Measurements from ENCODE around the gene PDE6A.

PDE6A gene

GRCh38 chr5:149903404-149903803, 41.2 kb downstream of the PDE6A start:
- H3K4me3 ChIP-seq = no peak overlapping the region

DNA sequence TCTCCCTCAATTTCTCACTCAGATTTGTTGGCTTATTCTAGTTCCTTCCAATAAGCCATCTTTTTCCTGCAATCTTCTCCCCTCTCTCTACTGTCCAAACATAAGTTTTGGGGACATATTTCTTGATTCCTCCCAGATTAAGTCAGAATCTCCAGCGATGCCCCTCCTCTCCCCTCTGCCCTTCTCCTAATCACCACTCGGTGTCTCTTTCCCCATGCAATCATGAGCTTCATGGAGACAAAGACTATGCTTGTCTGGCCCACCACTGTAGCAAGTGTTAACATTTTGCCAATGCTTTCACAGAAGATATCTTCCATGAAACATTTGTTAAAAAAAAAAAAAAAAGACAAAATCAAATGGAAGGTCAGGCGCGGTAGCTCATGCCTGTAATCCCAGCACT, 42.4 kb downstream of the PDE6A start:
- no peak for DNase-seq (ENCODE audit: low spot score)
- Histone ChIP-seq H3K4me3 (no peak overlapping the region), H3K27ac (no peak overlapping the region)
- TF ChIP-seq, protein P1, sequence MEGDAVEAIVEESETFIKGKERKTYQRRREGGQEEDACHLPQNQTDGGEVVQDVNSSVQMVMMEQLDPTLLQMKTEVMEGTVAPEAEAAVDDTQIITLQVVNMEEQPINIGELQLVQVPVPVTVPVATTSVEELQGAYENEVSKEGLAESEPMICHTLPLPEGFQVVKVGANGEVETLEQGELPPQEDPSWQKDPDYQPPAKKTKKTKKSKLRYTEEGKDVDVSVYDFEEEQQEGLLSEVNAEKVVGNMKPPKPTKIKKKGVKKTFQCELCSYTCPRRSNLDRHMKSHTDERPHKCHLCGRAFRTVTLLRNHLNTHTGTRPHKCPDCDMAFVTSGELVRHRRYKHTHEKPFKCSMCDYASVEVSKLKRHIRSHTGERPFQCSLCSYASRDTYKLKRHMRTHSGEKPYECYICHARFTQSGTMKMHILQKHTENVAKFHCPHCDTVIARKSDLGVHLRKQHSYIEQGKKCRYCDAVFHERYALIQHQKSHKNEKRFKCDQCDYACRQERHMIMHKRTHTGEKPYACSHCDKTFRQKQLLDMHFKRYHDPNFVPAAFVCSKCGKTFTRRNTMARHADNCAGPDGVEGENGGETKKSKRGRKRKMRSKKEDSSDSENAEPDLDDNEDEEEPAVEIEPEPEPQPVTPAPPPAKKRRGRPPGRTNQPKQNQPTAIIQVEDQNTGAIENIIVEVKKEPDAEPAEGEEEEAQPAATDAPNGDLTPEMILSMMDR (IDR thresholded peaks at IDR 0.05) = no peak

More at GRCh38 chr5:149903404-149903803, 41.2 kb downstream of the PDE6A start:
- H3K27ac ChIP-seq = no peak overlapping the region
- TF ChIP-seq, protein P1 (IDR thresholded peaks at IDR 0.05) = no peak
- no peak for DNase-seq (ENCODE audit: low spot score)

DNA sequence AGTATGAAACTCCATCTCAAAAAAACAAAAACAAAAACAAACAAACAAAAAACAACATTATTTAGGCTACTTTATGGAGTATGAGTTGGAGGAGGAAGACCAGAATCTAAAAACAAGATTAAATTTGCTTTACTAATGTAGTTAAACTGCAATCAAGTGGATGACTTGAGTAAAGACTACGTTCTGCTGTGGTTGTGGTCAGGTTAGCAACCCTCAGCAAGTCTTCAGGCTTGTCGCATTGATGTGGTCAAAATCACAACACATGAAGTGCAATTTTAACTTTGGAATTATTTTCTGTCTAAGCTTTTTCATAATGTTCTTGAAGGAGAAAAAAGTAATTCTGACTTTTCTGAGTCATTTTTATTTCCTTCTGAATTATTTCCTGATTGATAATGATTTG, 43.1 kb downstream of the PDE6A start:
- Histone ChIP-seq H3K27ac (no peak overlapping the region), H3K4me3 (no peak overlapping the region)
- TF ChIP-seq, protein P1 (IDR thresholded peaks at IDR 0.05) = no peak
- no peak for DNase-seq (ENCODE audit: low spot score)

DNA sequence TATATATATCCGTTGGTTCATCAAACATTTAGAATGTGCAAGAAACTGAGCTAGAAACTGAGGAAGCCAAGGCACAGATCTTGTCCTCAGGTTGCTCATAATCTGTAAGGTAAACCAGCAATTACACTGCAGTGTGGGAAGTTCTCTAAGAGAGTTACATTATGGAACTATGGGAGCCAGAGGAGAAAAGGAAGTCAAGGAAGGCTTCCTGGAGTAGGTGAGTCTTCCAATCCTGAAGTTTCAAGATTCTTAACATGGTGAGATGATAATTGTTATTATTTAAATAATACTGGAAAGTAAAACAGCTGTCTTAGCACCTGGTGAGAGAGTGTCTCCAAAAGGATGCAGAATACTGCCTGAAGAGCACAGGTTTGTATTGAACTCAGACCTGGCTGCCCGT, 44.2 kb downstream of the PDE6A start:
- no peak overlapping the region for H3K4me3 ChIP-seq
- H3K27ac ChIP-seq = no peak overlapping the region
- DNase-seq (ENCODE audit: low spot score) = no peak
- TF ChIP-seq, protein P1 (IDR thresholded peaks at IDR 0.05) = no peak

- no peak for DNase-seq (ENCODE audit: low spot score)
- TF ChIP-seq, protein P1 (IDR thresholded peaks at IDR 0.05) = no peak
- H3K27ac ChIP-seq = no peak overlapping the region
- H3K4me3 ChIP-seq = no peak overlapping the region
Measured at GRCh38 chr5:149898811-149899210, 45.8 kb downstream of the PDE6A start.

DNA sequence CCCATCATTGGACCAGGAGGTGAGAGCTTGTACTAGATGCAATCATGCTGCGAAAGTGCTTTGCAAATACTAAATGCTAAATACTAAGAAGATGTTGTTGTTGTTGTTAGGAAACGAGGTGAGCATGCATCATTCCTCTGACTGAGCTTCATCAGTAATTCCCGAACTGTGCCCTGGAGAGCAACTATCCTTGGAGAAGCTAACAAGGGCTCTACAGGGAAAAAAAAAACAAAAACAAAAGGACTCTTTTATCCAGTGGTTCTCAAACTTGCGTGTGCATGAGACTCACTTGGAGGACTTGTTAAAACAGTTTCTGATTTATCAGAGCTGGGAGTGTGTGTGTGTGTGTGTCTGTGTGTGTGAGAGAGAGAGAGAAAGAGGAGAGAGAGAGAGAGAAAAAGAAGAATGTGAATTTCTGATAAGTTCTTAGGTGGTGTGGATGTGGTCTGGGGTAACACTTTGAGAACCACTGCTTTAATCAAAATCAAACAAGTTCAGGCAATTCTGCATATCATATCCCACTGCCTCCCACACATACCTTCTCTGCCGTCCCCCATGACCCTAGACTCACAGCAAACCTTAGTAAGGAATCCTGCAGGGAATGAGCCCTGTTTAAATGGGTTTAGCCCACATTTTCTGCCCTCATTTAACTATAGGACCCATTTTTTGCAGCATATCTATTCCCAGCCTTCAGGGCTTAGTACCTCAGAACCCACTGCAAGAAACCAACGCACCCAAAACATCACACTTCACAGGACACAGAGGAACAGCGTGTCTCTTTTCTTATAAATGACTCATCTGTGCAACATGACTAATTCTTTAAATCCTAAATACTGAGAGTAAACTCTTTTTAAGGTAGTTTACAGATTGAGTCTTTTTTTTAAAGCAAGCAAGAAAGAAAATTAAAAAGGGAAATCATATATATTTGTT, 48.9 kb downstream of the PDE6A start:
- Histone ChIP-seq H3K4me3 (no peak overlapping the region), H3K27ac (no peak overlapping the region)
- DNase-seq (ENCODE audit: low spot score) = no peak
- TF ChIP-seq, protein P1 (IDR thresholded peaks at IDR 0.05) = no peak

GRCh38 chr5:149894237-149894636, 50.4 kb downstream of the PDE6A start:
- TF ChIP-seq, protein P1 (IDR thresholded peaks at IDR 0.05) = no peak
- no peak overlapping the region for H3K4me3 ChIP-seq
- no peak for DNase-seq (ENCODE audit: low spot score)
- no peak overlapping the region for H3K27ac ChIP-seq
